Peyer's patch (tissue), 4 donors: ENCODE results near the gene F12. TPM values are rescaled to one million over a fixed set of nuclear protein-coding genes. Genes with fewer than 3 reads are reported as not detected.
"Not testable (repeated sequence)": the region's sequence is repeated elsewhere in the genome, so short reads cannot be mapped to it uniquely, and the experiment has no call there.

ENCODE experiments used
- DNase-seq, 3 donors: peaks; one replicate each; pipeline ENCODE4 v3.0.0-alpha.2; 2017 to 2019
- H3K27ac ChIP-seq, 4 donors: fragments of 200-600 bp; sonication (generic); one replicate each; pipeline ENCODE4 v1.5.1; 2016 to 2019
- H3K27me3 ChIP-seq, 2 donors: fragments of 200-600 bp; sonication (generic); one replicate each; pipeline ENCODE4 v1.5.1; 2019
- H3K36me3 ChIP-seq, 3 donors: fragments of 200-600 bp; sonication (generic); one replicate each; pipeline ENCODE4 v1.5.1; 2016 to 2019
- H3K4me1 ChIP-seq, 4 donors: fragments of 200-600 bp; sonication (generic); one replicate each; pipeline ENCODE4 v1.5.1; 2016 to 2019
- H3K4me3 ChIP-seq, 4 donors: fragments of 200-600 bp; sonication (generic); 1 replicate in 3 of 4; 2 replicates in 1 of 4; pipeline ENCODE4 v1.5.1; 2016 to 2019; ENCODE audit warnings: mild to moderate bottlenecking in 1 of 4
- H3K9me3 ChIP-seq, 4 donors: fragments of 200-600 bp; sonication (generic); one replicate each; pipeline ENCODE4 v1.5.1; 2016 to 2019; ENCODE audit warnings: mild to moderate bottlenecking in 1 of 4
- POLR2A ChIP-seq, 2 donors: fragments of 450-650 bp; IDR thresholded peaks; one replicate each; pipeline ENCODE4 v1.5.1; 2017; ENCODE audit warnings: antibody characterized with exemption in 2 of 2, mild to moderate bottlenecking in 2 of 2, moderate library complexity in 2 of 2
- total RNA-seq, 4 donors: library from RNA; depleted of rRNA; stranded (reverse); fragments of >200 nt; gene quantifications; one replicate each; pipeline ENCODE4 v1.1.0, GENCODE V29; 2016
- TF ChIP-seq, protein P1 (sequence below), 6 experiments: fragments of 450-650 bp in 4 of 6; fragments of 200-600 bp in 2 of 6; sonication (generic) in 1 of 6; IDR thresholded peaks; one replicate each; pipeline ENCODE4 v1.5.1; 2017 to 2019; ENCODE audit warnings: antibody characterized with exemption in 6 of 6, mild to moderate bottlenecking in 3 of 6, moderate library complexity in 1 of 6

F12 gene
- total RNA-seq, 4 donors from 2014 or later, result 1.7 to 22.2 (median 7.8) TPM

DNA sequence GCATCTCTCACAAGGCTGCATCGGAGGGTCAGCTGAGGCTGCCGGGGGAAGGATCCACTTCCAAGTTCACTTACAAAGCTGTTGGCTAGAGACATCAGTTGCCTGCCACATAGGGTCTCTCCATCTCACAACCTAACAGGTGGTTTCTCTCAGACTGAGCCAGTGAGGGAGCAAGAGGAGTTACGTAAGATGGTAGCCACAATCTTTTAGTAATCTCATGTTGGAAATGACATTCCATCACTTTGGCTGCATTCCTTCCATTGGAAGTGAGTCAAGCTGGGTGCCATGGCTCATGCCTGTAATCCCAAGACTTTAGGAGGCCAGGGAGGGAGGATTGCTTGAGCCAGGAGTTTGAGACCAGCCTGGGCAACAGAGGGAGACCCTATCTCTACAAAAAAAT lies 9.7 kb upstream of the F12 start:
- no peaks in the 10 kb centered on the region for H3K9me3 ChIP-seq
- no peak for TF ChIP-seq POLR2A (IDR thresholded peaks at IDR 0.05)
- TF ChIP-seq, protein P1, sequence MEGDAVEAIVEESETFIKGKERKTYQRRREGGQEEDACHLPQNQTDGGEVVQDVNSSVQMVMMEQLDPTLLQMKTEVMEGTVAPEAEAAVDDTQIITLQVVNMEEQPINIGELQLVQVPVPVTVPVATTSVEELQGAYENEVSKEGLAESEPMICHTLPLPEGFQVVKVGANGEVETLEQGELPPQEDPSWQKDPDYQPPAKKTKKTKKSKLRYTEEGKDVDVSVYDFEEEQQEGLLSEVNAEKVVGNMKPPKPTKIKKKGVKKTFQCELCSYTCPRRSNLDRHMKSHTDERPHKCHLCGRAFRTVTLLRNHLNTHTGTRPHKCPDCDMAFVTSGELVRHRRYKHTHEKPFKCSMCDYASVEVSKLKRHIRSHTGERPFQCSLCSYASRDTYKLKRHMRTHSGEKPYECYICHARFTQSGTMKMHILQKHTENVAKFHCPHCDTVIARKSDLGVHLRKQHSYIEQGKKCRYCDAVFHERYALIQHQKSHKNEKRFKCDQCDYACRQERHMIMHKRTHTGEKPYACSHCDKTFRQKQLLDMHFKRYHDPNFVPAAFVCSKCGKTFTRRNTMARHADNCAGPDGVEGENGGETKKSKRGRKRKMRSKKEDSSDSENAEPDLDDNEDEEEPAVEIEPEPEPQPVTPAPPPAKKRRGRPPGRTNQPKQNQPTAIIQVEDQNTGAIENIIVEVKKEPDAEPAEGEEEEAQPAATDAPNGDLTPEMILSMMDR (IDR thresholded peaks at IDR 0.05), result no peak
- H3K4me3 ChIP-seq, result no peak overlapping the region
- DNase-seq, result no peak
- no peaks in the 10 kb centered on the region for H3K36me3 ChIP-seq
- H3K27me3 ChIP-seq, result no peaks in the 10 kb centered on the region
- no peak overlapping the region for H3K27ac ChIP-seq
- H3K4me1 ChIP-seq, result peaks cover 0 to 12% (median 0%) of the 10 kb centered on the region in 4 donors

DNA sequence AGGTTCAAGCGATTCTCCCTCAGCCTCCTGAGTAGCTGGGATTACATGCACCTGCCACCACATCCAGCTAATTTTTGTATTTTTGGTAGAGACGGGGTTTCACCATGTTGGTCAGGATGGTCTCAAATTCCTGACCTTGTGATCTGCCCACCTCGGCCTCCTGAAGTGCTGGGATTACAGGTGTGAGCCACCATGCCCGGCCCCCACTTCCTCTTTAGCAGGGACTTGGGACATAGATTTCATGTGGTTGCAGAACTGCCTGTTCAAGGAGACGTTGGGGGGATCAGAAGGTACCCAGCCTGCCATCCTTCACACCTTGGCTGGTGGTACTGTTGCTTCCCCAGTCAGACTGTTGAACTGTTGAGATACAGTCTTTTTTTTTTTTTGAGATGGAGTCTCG lies 7.7 kb upstream of the F12 start:
- not testable (repeated sequence) for DNase-seq, H3K4me3 ChIP-seq, H3K9me3 ChIP-seq, H3K27me3 ChIP-seq, H3K36me3 ChIP-seq
- Histone ChIP-seq H3K4me1 (peaks cover 0 to 12% (median 3%) of the 10 kb centered on the region in 4 donors), H3K27ac (peak overlapping the region in 2 of 4 donors; percentile 3 to 62)

DNA sequence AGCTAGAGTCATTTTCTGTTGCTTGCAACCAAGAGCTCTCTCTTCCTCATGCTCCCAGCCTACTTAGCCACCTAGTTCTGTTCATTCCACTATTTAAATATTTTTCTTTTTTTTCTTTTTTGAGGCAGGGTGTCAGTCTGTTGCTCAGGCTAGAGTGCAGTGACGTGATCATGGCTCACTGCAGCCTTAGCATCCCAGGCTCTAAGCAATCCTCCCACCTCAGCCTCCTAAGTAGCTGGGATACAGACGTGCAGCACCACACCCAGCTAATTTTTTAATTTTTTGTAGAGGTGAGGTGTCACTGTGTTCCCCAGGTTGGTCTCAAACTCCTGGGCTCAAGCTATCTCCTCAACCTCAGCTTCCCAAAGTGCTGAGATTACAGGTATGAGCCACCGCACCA lies 5.1 kb upstream of the F12 start:
- Histone ChIP-seq H3K4me3 (no peak overlapping the region), H3K9me3 (no peaks in the 10 kb centered on the region), H3K36me3 (no peaks in the 10 kb centered on the region), H3K27me3 (no peaks in the 10 kb centered on the region), H3K4me1 (peaks cover 0 to 12% (median 3%) of the 10 kb centered on the region in 4 donors), H3K27ac (no peak overlapping the region)
- no peak for DNase-seq
- TF ChIP-seq POLR2A (IDR thresholded peaks at IDR 0.05), result no peak
- TF ChIP-seq, protein P1 (IDR thresholded peaks at IDR 0.05), result no peak

DNA sequence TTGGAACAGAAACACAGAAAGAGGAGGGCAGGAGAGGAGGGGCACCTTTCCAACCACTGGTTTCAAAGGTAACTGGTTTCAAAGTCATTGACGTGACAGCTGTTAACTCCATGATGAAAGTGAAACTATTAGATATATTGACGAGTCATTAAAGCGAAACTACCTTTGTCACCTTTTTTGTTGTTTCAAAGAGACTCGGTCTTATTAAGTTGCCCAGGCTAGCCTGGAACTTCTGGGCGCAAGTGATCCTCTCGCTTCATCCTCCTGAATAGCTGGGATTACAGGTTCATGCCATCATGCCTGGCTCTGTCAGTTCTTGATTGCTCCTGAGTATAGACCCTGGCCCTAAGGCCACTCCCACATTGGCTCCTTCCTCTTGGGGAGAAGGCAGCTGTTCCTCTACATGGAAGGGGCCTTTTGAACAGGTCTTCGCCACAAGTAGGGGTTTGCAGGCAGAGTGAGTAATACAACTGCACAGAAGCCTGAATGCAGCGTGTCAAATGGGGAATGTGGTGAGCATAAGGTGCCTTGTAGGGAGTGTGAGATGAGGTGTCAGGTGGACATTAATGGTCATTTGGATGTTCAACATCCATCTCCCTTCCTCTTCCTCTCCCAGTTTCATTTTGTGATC lies 3.4 kb upstream of the F12 start:
- Histone ChIP-seq H3K27ac (peak overlapping the region in 3 of 4 donors; percentile 6 to 72 (median 52)), H3K4me3 (peak overlapping the region in 3 of 4 donors; percentile 4 to 42 (median 38)), H3K4me1 (peaks cover 0 to 12% (median 3%) of the 10 kb centered on the region in 4 donors), H3K36me3 (no peaks in the 10 kb centered on the region), H3K27me3 (no peaks in the 10 kb centered on the region), H3K9me3 (no peaks in the 10 kb centered on the region)
- no peak for DNase-seq
- TF ChIP-seq, protein P1 (IDR thresholded peaks at IDR 0.05), result no peak
- TF ChIP-seq POLR2A (IDR thresholded peaks at IDR 0.05), result no peak

DNA sequence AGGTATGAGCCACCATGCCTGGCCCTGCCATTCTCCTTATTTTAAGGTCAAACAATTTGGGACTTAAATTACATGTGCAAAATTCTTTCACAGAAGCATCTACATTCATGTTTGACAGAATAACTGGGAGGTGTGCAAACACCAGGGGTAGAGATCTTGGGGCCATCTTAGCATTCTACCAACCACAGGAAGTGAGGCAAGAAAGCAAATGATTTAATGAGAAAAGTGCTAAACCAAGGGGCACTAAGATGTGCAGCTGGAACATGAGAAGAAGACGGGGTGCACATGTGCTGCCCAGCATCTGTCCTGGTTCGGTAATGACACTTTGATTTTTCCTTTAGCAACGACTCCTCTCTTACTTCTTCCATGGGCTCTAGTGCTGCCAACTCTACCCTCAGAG lies 1.2 kb upstream of the F12 start:
- H3K27ac ChIP-seq, result no peak overlapping the region
- DNase-seq, result no peak
- TF ChIP-seq, protein P1 (IDR thresholded peaks at IDR 0.05), result no peak
- TF ChIP-seq POLR2A (IDR thresholded peaks at IDR 0.05), result no peak
- H3K36me3 ChIP-seq, result no peaks in the 10 kb centered on the region
- H3K4me3 ChIP-seq, result no peak overlapping the region
- H3K27me3 ChIP-seq, result no peaks in the 10 kb centered on the region
- no peaks in the 10 kb centered on the region for H3K9me3 ChIP-seq
- H3K4me1 ChIP-seq, result peaks cover 0 to 6% (median 1%) of the 10 kb centered on the region in 4 donors

DNA sequence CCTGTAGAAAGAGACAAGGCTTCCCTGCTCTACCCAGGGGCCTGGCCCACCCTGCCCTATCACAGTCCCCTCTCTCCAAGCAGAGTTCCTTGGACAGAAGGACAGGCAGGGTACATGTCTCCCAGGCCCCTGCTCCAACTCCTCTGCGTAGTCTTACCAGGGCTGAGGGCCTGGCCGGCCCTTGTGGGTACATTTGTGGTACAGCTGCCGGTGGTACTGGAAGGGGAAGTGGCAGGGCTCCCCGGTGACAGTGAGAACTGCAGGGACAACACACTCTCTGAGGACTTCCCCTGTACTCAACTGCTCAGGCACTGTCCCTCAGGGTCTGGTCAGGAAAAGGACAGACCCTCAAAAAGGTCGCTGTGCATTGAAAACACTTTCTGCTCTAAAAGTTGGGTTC lies 3.6 kb downstream of the F12 start:
- Histone ChIP-seq H3K27ac (peak overlapping the region in 1 of 4 donors; percentile 13), H3K36me3 (no peaks in the 10 kb centered on the region), H3K4me1 (peaks cover 4 to 35% (median 26%) of the 10 kb centered on the region in 4 donors), H3K27me3 (peaks cover 0 to 16% of the 10 kb centered on the region in 2 donors), H3K4me3 (no peak overlapping the region), H3K9me3 (no peaks in the 10 kb centered on the region)
- TF ChIP-seq, protein P1 (IDR thresholded peaks at IDR 0.05), result peak in 1 of 6 experiments; percentile 17
- TF ChIP-seq POLR2A (IDR thresholded peaks at IDR 0.05), result no peak
- peak in 2 of 3 donors; percentile 74 to 81 for DNase-seq
